WI38 (cell line): ENCODE data around the gene GNAI2.
"Not testable (repeated sequence)": the region's sequence is repeated elsewhere in the genome, so short reads cannot be mapped to it uniquely, and the experiment has no call there.

Experiments
- H3K4me3 ChIP-seq: 2 replicates; pipeline ENCODE4 v1.5.1; 2011; ENCODE audit warnings: low read depth, mild to moderate bottlenecking, control low read depth, low read length
- TF ChIP-seq, protein P1 (sequence below): IDR thresholded peaks from 2 replicates; pipeline ENCODE4 v1.5.1; 2012; ENCODE audit warnings: low read depth, mild to moderate bottlenecking, control low read depth, low read length

GNAI2 gene

DNA sequence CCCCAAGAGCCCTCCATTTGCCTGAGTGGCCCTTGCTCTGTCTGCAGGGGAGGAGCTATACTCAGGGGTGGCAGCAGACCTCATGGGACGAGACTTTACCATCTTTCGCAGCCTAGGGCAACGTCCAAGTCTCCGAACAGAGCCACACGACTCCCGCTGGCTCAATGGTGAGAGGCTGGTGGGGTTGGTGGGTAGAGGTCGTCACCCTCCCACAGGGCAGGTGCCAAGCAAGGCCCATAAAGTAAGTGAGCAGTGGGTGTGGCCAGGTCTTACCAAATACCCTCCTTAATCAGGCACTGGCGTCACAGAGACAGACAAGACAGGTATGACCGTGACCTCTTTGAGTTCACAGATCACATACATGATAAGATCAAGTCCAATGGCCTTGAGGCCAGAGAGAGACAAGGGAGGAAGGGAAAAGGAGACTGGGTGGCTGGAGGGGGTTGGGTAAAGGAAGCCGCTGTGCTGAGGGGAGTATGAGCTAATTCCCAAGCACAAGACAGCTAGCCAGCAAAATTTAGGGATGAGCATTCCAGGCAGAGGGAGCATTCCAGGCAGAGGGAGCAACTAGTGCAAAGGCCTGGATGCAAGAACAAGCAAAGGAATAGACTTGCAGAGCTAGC is 35.4 kb downstream of the GNAI2 start:
- TF ChIP-seq, protein P1, sequence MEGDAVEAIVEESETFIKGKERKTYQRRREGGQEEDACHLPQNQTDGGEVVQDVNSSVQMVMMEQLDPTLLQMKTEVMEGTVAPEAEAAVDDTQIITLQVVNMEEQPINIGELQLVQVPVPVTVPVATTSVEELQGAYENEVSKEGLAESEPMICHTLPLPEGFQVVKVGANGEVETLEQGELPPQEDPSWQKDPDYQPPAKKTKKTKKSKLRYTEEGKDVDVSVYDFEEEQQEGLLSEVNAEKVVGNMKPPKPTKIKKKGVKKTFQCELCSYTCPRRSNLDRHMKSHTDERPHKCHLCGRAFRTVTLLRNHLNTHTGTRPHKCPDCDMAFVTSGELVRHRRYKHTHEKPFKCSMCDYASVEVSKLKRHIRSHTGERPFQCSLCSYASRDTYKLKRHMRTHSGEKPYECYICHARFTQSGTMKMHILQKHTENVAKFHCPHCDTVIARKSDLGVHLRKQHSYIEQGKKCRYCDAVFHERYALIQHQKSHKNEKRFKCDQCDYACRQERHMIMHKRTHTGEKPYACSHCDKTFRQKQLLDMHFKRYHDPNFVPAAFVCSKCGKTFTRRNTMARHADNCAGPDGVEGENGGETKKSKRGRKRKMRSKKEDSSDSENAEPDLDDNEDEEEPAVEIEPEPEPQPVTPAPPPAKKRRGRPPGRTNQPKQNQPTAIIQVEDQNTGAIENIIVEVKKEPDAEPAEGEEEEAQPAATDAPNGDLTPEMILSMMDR: no peak
- H3K4me3 ChIP-seq: no peak overlapping the region

DNA sequence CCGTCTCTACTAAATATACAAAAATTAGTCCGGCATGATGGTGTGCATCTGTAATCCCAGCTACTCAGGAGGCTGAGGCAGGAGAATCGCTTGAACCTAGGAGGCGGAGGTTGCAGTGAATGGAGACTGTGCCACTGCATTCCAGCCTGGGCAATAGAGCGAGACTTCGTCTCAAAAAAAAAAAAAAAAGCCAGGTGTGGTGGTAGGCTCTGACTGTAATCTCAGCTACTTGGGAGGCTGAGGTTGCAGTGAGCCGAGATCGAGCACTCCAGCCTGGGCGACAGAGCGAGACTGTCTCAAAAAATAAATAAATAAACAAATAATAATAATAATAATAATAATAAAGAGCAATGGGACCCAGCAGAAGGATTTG is 36.5 kb downstream of the GNAI2 start:
- H3K4me3 ChIP-seq: not testable (repeated sequence)

- TF ChIP-seq, protein P1: peak; percentile 84
- H3K4me3 ChIP-seq: peak overlapping the region; percentile 11
Observed at GRCh38 chr3:50272911-50273688, 37.1 kb downstream of the GNAI2 start.

DNA sequence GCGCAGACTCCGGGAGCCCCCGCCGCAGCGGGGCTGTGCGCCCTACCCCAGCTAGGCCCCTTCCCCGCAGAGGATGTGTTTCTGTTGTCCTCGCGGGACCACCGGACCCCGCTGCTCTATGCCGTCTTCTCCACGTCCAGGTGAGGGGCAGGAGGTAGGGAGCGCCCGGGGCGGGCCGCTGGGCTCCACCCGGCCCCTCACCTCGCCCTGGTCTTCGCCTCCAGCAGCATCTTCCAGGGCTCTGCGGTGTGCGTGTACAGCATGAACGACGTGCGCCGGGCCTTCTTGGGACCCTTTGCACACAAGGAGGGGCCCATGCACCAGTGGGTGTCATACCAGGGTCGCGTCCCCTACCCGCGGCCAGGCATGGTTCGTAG is 37.7 kb downstream of the GNAI2 start:
- TF ChIP-seq, protein P1: no peak

DNA sequence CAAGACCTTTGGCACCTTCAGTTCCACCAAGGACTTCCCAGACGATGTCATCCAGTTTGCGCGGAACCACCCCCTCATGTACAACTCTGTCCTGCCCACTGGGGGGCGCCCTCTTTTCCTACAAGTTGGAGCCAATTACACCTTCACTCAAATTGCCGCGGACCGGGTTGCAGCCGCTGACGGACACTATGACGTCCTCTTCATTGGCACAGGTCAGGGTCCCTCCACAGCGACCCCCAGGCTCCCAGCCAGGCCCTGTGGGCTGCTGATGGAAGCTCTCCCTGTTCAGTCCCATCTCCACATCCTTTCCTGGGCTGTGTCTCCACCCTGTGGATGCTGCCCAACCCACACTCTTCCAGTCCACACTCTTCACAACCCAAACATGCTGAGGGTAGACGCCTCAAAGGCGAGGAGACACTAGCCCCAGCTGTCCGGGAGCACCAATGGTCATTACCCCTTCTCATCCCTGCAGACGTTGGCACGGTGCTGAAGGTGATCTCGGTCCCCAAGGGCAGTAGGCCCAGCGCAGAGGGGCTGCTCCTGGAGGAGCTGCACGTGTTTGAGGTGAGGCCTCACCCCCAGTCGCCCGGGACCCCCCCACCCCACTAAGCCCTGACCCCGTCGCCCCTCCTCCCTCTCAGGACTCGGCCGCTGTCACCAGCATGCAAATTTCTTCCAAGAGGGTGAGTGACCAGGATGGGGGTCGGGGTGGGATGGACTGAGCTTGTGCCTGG is 38.5 kb downstream of the GNAI2 start:
- H3K4me3 ChIP-seq: no peak overlapping the region
- TF ChIP-seq, protein P1: peak; percentile 69

More for the DNA sequence above, 37.7 kb downstream of the GNAI2 start:
- no peak overlapping the region for H3K4me3 ChIP-seq

DNA sequence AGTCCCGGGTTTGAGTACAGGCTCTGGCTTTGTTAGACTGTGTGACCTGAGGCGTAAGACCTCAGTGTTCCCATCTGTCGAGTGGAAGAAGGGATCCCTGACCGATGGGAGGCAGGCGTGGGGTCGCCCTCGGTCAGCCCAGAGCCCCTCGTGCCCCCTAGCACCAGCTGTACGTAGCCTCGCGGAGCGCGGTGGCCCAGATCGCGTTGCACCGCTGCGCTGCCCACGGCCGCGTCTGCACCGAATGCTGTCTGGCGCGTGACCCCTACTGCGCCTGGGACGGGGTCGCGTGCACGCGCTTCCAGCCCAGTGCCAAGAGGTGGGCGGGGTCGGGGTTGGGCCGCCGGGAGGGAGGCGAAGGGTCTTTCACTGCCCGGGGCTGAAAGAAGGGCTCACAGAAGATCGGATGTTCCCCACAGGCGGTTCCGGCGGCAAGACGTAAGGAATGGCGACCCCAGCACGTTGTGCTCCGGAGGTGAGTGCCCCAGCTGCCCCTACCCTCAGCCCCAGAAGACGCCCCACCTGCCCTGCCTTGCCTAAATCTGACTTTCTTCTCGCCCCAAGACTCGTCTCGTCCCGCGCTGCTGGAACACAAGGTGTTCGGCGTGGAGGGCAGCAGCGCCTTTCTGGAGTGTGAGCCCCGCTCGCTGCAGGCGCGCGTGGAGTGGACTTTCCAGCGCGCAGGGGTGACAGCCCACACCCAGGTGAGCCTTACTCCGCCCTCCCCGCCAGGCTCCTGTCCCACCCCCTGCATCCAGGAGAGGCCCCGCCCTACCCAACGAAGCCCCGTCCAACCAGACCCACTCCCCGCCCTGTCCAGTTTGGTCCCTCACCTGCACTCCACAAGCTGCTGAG is 39.4 kb downstream of the GNAI2 start:
- H3K4me3 ChIP-seq: no peak overlapping the region
- TF ChIP-seq, protein P1: no peak
